ENCODE measurements around the gene CD300LF. TPM values are rescaled to one million over a fixed set of nuclear protein-coding genes. Genes with fewer than 3 reads are reported as not detected.

The CD300LF gene
- total and polyA plus RNA-seq, 10 of the 15 experiments (the other 5 are each of a cell fraction or from before 2014, with no cell fraction given) = 0.15 TPM; not detected in 9

- TF ChIP-seq, protein P1, sequence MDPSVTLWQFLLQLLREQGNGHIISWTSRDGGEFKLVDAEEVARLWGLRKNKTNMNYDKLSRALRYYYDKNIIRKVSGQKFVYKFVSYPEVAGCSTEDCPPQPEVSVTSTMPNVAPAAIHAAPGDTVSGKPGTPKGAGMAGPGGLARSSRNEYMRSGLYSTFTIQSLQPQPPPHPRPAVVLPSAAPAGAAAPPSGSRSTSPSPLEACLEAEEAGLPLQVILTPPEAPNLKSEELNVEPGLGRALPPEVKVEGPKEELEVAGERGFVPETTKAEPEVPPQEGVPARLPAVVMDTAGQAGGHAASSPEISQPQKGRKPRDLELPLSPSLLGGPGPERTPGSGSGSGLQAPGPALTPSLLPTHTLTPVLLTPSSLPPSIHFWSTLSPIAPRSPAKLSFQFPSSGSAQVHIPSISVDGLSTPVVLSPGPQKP (IDR thresholded peaks at IDR 0.05; ENCODE audit: low read depth, low read length) = no peak
Observed at GRCh38 chr17:74729866-74730265, 17.1 kb upstream of the CD300LF start (continued).

DNA sequence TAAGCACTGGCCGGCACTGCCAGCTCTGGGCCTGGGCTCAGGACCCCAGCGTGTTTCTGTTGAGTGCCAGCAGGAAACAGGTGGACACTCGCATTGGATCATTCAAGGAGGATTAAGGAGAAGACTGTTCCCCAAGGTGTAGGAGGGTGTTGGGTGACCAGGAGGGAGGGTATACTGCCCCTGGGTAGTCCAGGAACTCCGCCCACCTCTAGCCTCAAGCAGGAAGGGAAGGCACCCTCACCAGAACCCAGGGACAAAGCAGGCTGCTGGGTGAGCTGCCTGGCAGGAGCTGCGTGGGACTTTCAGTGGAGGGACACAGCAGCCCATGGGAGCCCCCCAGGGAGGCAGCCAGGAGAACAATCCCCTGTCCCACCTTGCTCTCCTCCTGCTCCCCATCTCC lies 16.6 kb upstream of the CD300LF start:
- no peaks in the 10 kb centered on the region; the same call in 2 of the 3 replicates for H3K9me3 ChIP-seq (replicated peaks; ENCODE audit: control insufficient read depth, insufficient read depth, low read length)
- peaks cover 11% of the 10 kb centered on the region for H3K4me1 ChIP-seq (ENCODE audit: control insufficient read depth, insufficient read depth, low read length)
- ChIA-PET RAD21 (ENCODE audit: unreplicated experiment) (no interaction called here), CTCF (interaction anchor here (1.4 kb wide), 1 partner anchor 72 kb away, joined by 3 read pairs; no protein-coding TSS in a partner anchor), POLR2A (no interaction called here), SMC1A (ENCODE audit: uncharacterized antibody, unreplicated experiment) (no interaction called here)
- intact Hi-C loops (cut with micrococcal nuclease; ENCODE audit: unreplicated experiment) (no loop called here), in situ Hi-C loops (cut with MboI) (no loop called here)
- H3K27ac ChIP-seq (ENCODE audit: control insufficient read depth, insufficient read depth) = no peak overlapping the region
- H3K27me3 ChIP-seq (replicated peaks in 1 of 2; ENCODE audit: control insufficient read depth in 2 of 2, insufficient read depth in 2 of 2, low read length in 1 of 2) = no peaks in the 10 kb centered on the region
- no peak overlapping the region for H3K9ac ChIP-seq (ENCODE audit: control insufficient read depth, insufficient read depth, low read length)
- H3K79me2 ChIP-seq (ENCODE audit: control insufficient read depth, insufficient read depth, low read length) = no peaks in the 10 kb centered on the region
- no peak for FAIRE-seq
- no peak overlapping the region for H3K4me3 ChIP-seq
- H3K4me2 ChIP-seq (ENCODE audit: control insufficient read depth, insufficient read depth) = no peak overlapping the region
- no peak for DNase-seq (ENCODE audit: low read depth, low spot score)
- TF ChIP-seq SMAD5 (IDR thresholded peaks at IDR 0.05; ENCODE audit: low read depth) = no peak
- TF ChIP-seq KDM1A (IDR thresholded peaks at IDR 0.05; ENCODE audit: borderline replicate concordance) = no peak
- no peak for TF ChIP-seq NR2F1 (conservative IDR thresholded peaks at IDR 0.05)
- TF ChIP-seq POLR2AphosphoS5 (IDR thresholded peaks at IDR 0.05; ENCODE audit: low read length) = no peak
- no peak for TF ChIP-seq MTA3 (IDR thresholded peaks at IDR 0.05; ENCODE audit: borderline replicate concordance, low read length)
- no peak for TF ChIP-seq RAD21 (IDR thresholded peaks at IDR 0.05; ENCODE audit: insufficient read depth, low read depth, low read length)
- TF ChIP-seq CHD4 (IDR thresholded peaks at IDR 0.05) = no peak
- TF ChIP-seq PML (IDR thresholded peaks at IDR 0.05; ENCODE audit: low read length) = no peak
- TF ChIP-seq RELA (IDR thresholded peaks at IDR 0.05; ENCODE audit: borderline replicate concordance, partially characterized antibody) = no peak
- TF ChIP-seq CREB1 (IDR thresholded peaks at IDR 0.05; ENCODE audit: low read depth) = no peak
- TF ChIP-seq EZH2 (IDR thresholded peaks at IDR 0.05; ENCODE audit: borderline replicate concordance, control insufficient read depth, low read depth, low read length) = no peak
- TF ChIP-seq LARP7 (IDR thresholded peaks at IDR 0.05) = no peak
- TF ChIP-seq CBX3 (IDR thresholded peaks at IDR 0.05; ENCODE audit: borderline replicate concordance, low read depth) = no peak
- TF ChIP-seq HCFC1 (IDR thresholded peaks at IDR 0.05; ENCODE audit: low read length) = no peak
- TF ChIP-seq, protein P2, sequence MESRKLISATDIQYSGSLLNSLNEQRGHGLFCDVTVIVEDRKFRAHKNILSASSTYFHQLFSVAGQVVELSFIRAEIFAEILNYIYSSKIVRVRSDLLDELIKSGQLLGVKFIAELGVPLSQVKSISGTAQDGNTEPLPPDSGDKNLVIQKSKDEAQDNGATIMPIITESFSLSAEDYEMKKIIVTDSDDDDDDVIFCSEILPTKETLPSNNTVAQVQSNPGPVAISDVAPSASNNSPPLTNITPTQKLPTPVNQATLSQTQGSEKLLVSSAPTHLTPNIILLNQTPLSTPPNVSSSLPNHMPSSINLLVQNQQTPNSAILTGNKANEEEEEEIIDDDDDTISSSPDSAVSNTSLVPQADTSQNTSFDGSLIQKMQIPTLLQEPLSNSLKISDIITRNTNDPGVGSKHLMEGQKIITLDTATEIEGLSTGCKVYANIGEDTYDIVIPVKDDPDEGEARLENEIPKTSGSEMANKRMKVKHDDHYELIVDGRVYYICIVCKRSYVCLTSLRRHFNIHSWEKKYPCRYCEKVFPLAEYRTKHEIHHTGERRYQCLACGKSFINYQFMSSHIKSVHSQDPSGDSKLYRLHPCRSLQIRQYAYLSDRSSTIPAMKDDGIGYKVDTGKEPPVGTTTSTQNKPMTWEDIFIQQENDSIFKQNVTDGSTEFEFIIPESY (IDR thresholded peaks at IDR 0.05) = no peak
- no peak overlapping the region for H2AFZ ChIP-seq (ENCODE audit: control insufficient read depth, low read depth, low read length)
- no peaks in the 10 kb centered on the region for H4K20me1 ChIP-seq (ENCODE audit: control insufficient read depth, insufficient read depth)
- no peak for ATAC-seq
- no peaks in the 10 kb centered on the region for H3K36me3 ChIP-seq (ENCODE audit: control insufficient read depth in 2 of 2, insufficient read depth in 2 of 2, low read length in 1 of 2)
- WGBS (ENCODE audit: insufficient coverage, insufficient replicate concordance, low lambda C conversion rate, missing lambda C conversion rate) = 92% methylated on average over 5 of the region's 5 CpGs
- no TSS peak for BruUV-seq (replicated peaks)
